A549 treated with CORT108297 at 1 μM for 4 hours (cell line): ENCODE results near the gene TRIM48. TPM values are rescaled to one million over a fixed set of nuclear protein-coding genes. Genes with fewer than 3 reads are reported as not detected.

Experiments used
- total RNA-seq: library from RNA; stranded (reverse); fragments of 200-300 nt; extraction: Qiagen RNA extraction; gene quantifications from 5 replicates; pipeline ENCODE4 v1.2.3, GENCODE V29; 2022

The TRIM48 gene, protein sequence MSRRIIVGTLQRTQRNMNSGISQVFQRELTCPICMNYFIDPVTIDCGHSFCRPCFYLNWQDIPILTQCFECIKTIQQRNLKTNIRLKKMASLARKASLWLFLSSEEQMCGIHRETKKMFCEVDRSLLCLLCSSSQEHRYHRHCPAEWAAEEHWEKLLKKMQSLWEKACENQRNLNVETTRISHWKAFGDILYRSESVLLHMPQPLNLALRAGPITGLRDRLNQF
- total RNA-seq = not detected in 5 replicates

DNA sequence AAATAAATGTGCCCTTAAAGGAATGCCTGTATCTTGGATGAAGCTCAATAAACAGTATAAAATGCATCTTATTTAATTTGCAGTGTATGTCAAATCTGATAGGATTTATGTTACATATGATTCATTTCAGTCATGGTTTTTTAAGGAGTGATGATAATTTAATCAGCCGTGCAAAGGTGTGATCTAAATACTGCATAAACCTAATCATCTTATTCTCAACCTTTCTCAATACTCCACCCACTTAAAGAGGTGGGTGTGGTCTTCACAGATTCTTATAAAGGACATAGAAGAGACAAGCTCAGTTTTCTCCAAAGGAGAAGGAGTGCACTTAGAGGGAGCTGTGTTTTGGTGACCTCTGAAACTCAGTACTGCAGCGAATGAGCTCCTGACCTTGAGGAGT is at the start of gene TRIM48:
TSS of gene TRIM48 (plus strand) at position 301 of the 400 bp plus-strand sequence. CDS start 113 bp downstream, outside the sequence.

Other genes starting within 250 kb of the TRIM48 start
- not detected in 5 replicates for gene OR4A16, start 81.0 kb downstream of the TRIM48 start, total RNA-seq
- not detected in 5 replicates for gene OR4A15, start 105.8 kb downstream of the TRIM48 start, total RNA-seq